HCT116 (cell line): ENCODE results near the gene ACAN. TPM values are rescaled to one million over a fixed set of nuclear protein-coding genes. Genes with fewer than 3 reads are reported as not detected.

Source experiments
- ATAC-seq: fragments of 200-7000 bp; cut with Tn5 transposase; 2 replicates; pipeline ENCODE4 v1.9.1; 2020; ENCODE audit warnings: mild to moderate bottlenecking, moderate library complexity
- BruUV-seq: library from RNA; stranded (reverse); fragments of 400-500 nt; replicated peaks from 2 replicates; lab custom pipeline; 2021; lab: Mats Ljungman, UMichigan
- CTCF ChIA-PET: fragments of 300-600 bp; sonication (Branson Sonifier 250); formaldehyde crosslinking; loops from one replicate; lab custom pipeline; 2021; ENCODE audit warnings: antibody characterized with exemption; lab: Charles Lee
- POLR2A ChIA-PET: fragments of 300-600, 350-600 bp; sonication (Branson Sonifier 250); formaldehyde crosslinking; loops from one replicate; lab custom pipeline; 2021; ENCODE audit warnings: antibody characterized with exemption; lab: Charles Lee
- RAD21 ChIA-PET, 2 experiments: fragments of 300-600 bp; sonication (Branson Sonifier 250); formaldehyde crosslinking; loops; one replicate each; lab custom pipeline; 2023; ENCODE audit warnings: low total read pairs in 2 of 2; ENCODE audit not compliant: uncharacterized antibody in 2 of 2, unreplicated experiment in 2 of 2, low non-redundant PET in 1 of 2; lab: Charles Lee
- DNase-seq: peaks from one replicate; pipeline ENCODE4 v3.0.0-alpha.2; 2010; ENCODE audit warnings: low read depth, low spot score
- H2AFZ ChIP-seq: fragments of 200-600 bp; shearing (Covaris generic), sonication (generic); 2 replicates; pipeline ENCODE4 v1.6.1; 2017; ENCODE audit warnings: low read depth, mixed run types, mixed read lengths, antibody characterized with exemption, low read length; ENCODE audit not compliant: poor library complexity, severe bottlenecking
- H3K27ac ChIP-seq: 2 replicates; pipeline ENCODE4 v1.5.1; 2012; ENCODE audit warnings: low read depth, low read length
- H3K27me3 ChIP-seq: fragments of 200-600 bp; sonication (generic); 2 replicates; pipeline ENCODE4 v1.6.1; 2016; ENCODE audit warnings: mixed run types, low read length, mixed read lengths; ENCODE audit not compliant: insufficient read depth
- H3K36me3 ChIP-seq, 2 experiments: fragments of 200-500 bp in 1 of 2; fragments of 200-600 bp in 1 of 2; sonication (Bioruptor generic) in 1 of 2; sonication (generic) in 1 of 2; 2 replicates each; pipeline versions ENCODE4 v1.5.1 to v1.6.1; 2014 to 2016; ENCODE audit warnings: low read length in 2 of 2, inconsistent platforms in 1 of 2, mixed read lengths in 1 of 2, mixed run types in 1 of 2; ENCODE audit not compliant: insufficient read depth in 2 of 2, control insufficient read depth in 1 of 2
- H3K4me1 ChIP-seq, 2 experiments: fragments of 200-600 bp in 1 of 2; sonication (generic) in 1 of 2; 2 replicates each; pipeline versions ENCODE4 v1.5.1 to v1.6.1; 2012 to 2017; ENCODE audit warnings: low read length in 2 of 2, inconsistent platforms in 1 of 2, mild to moderate bottlenecking in 1 of 2, mixed read lengths in 1 of 2, mixed run types in 1 of 2, moderate library complexity in 1 of 2; ENCODE audit not compliant: insufficient read depth in 2 of 2, control insufficient read depth in 1 of 2
- H3K4me2 ChIP-seq: fragments of 200-600 bp; sonication (generic); 2 replicates; pipeline ENCODE4 v1.6.1; 2017; ENCODE audit warnings: mixed run types, low read length, mixed read lengths
- H3K4me3 ChIP-seq, 2 experiments: fragments of 200-600 bp in 1 of 2; sonication (generic) in 1 of 2; replicated peaks in 1 of 2; 2 replicates each; pipeline ENCODE4 v1.5.1; 2011 to 2016; ENCODE audit warnings: low read length in 2 of 2, control low read depth in 1 of 2, low read depth in 1 of 2, mild to moderate bottlenecking in 1 of 2, mixed read lengths in 1 of 2, mixed run types in 1 of 2
- H3K79me2 ChIP-seq: fragments of 200-600 bp; sonication (generic); 2 replicates; pipeline ENCODE4 v1.6.1; 2017; ENCODE audit warnings: mild to moderate bottlenecking, mixed run types, low read length, moderate library complexity, mixed read lengths; ENCODE audit not compliant: insufficient read depth
- H3K9ac ChIP-seq: fragments of 200-600 bp; sonication (generic); 2 replicates; pipeline ENCODE4 v1.6.1; 2016; ENCODE audit warnings: low read length, mixed read lengths
- H3K9me2 ChIP-seq: fragments of 200-600 bp; sonication (generic), shearing (Covaris generic); 2 replicates; pipeline ENCODE4 v1.6.1; 2017; ENCODE audit warnings: mixed run types, mild to moderate bottlenecking, moderate library complexity; ENCODE audit not compliant: insufficient read depth
- H3K9me3 ChIP-seq, 2 experiments: fragments of 200-500 bp in 1 of 2; fragments of 200-600 bp in 1 of 2; sonication (Bioruptor generic) in 1 of 2; sonication (generic) in 1 of 2; 2 replicates each; pipeline ENCODE4 v1.6.1; 2014 to 2017; ENCODE audit warnings: low read length in 2 of 2, mixed read lengths in 2 of 2, inconsistent platforms in 1 of 2, low read depth in 1 of 2, mild to moderate bottlenecking in 1 of 2, mixed run types in 1 of 2, moderate library complexity in 1 of 2; ENCODE audit not compliant: control insufficient read depth in 1 of 2, insufficient read depth in 1 of 2
- H4K20me1 ChIP-seq: fragments of 200-600 bp; sonication (generic), shearing (Covaris generic); 2 replicates; pipeline ENCODE4 v1.6.1; 2017; ENCODE audit warnings: mixed run types, mild to moderate bottlenecking, moderate library complexity; ENCODE audit not compliant: insufficient read depth
- ATF3 ChIP-seq: IDR thresholded peaks from 2 replicates; pipeline ENCODE4 v1.6.1; 2012
- CEBPB ChIP-seq: IDR thresholded peaks from 2 replicates; pipeline ENCODE4 v1.6.1; 2012; ENCODE audit warnings: low read depth
- EZH2phosphoT487 ChIP-seq: fragments of 200-600 bp; IDR thresholded peaks from 2 replicates; pipeline ENCODE4 v1.6.1; 2018; ENCODE audit warnings: antibody characterized with exemption, borderline replicate concordance
- FOSL1 ChIP-seq: IDR thresholded peaks from 2 replicates; pipeline ENCODE4 v1.6.1; 2012; ENCODE audit warnings: low read depth
- JUND ChIP-seq: IDR thresholded peaks from 2 replicates; pipeline ENCODE4 v1.6.1; 2012
- MAX ChIP-seq: IDR thresholded peaks from 2 replicates; pipeline ENCODE4 v1.6.1; 2012
- POLR2AphosphoS5 ChIP-seq: IDR thresholded peaks from 2 replicates; pipeline ENCODE4 v1.6.1; 2011; ENCODE audit warnings: mild to moderate bottlenecking, low read depth, low read length, moderate library complexity
- RAD21 ChIP-seq: IDR thresholded peaks from 2 replicates; pipeline ENCODE4 v1.6.1; 2012; ENCODE audit warnings: low read depth, mild to moderate bottlenecking
- REST ChIP-seq: IDR thresholded peaks from 2 replicates; pipeline ENCODE4 v1.6.1; 2012; ENCODE audit warnings: low read depth
- SP1 ChIP-seq: IDR thresholded peaks from 2 replicates; pipeline ENCODE4 v1.6.1; 2012; ENCODE audit warnings: low read depth
- SRF ChIP-seq: IDR thresholded peaks from 2 replicates; pipeline ENCODE4 v1.6.1; 2012; ENCODE audit warnings: low read depth
- TCF7L2 ChIP-seq: IDR thresholded peaks from 2 replicates; pipeline ENCODE4 v1.7.0; 2011; ENCODE audit warnings: borderline replicate concordance, inconsistent platforms; ENCODE audit not compliant: insufficient read depth, insufficient read length; ENCODE audit errors: extremely low read depth
- ZBTB33 ChIP-seq: IDR thresholded peaks from 2 replicates; pipeline ENCODE4 v1.6.1; 2011; ENCODE audit warnings: mild to moderate bottlenecking, low read length, moderate library complexity; ENCODE audit not compliant: insufficient replicate concordance; ENCODE audit errors: extremely low read depth
- ZFX ChIP-seq: fragments of 450-650 bp; IDR thresholded peaks from 2 replicates; pipeline ENCODE4 v1.6.1; 2017
- ZNF274 ChIP-seq: fragments of 200-500 bp; sonication (Bioruptor generic); IDR thresholded peaks from 2 replicates; pipeline ENCODE4 v1.6.1; 2014; ENCODE audit warnings: mild to moderate bottlenecking, low read depth, low read length, inconsistent platforms
- intact Hi-C: fragments of 100-400 bp; cut with micrococcal nuclease; formaldehyde crosslinking; loops from 2 replicates; pipeline ENCODE4 v1.10.0; 2022
- total RNA-seq: library from RNA; stranded (reverse); gene quantifications from one replicate; pipeline ENCODE4 v1.2.1, GENCODE V29; 2021; ENCODE audit not compliant: unreplicated experiment

The ACAN gene
- total RNA-seq, 1 experiment from 2014 or later = not detected

GRCh38 chr15:88842156-88842555 lies 38.9 kb downstream of the ACAN start (continued):
- TF ChIP-seq REST = no peak
- TF ChIP-seq SRF = no peak

GRCh38 chr15:88843334-88843733 lies 40.1 kb downstream of the ACAN start:
- Histone ChIP-seq H3K79me2 (no peaks in the 10 kb centered on the region), H3K9ac (no peak overlapping the region), H4K20me1 (no peaks in the 10 kb centered on the region), H3K4me3 (no peak overlapping the region), H3K36me3 (no peaks in the 10 kb centered on the region), H3K27ac (no peak overlapping the region), H2AFZ (no peak overlapping the region), H3K4me1 (no peaks in the 10 kb centered on the region), H3K4me2 (no peak overlapping the region), H3K9me2 (no peaks in the 10 kb centered on the region), H3K27me3 (no peaks in the 10 kb centered on the region), H3K9me3 (no peaks in the 10 kb centered on the region)
- no peak for DNase-seq
- no peak for ATAC-seq
- ChIA-PET RAD21 (no interaction called here), CTCF (no interaction called here), POLR2A (no interaction called here)
- TF ChIP-seq SP1 (no peak), TCF7L2 (no peak), ZBTB33 (no peak), FOSL1 (no peak), MAX (no peak), JUND (no peak), ATF3 (no peak), EZH2phosphoT487 (no peak), RAD21 (no peak), REST (no peak), ZFX (no peak), ZNF274 (no peak), CEBPB (no peak), POLR2AphosphoS5 (no peak), SRF (no peak)
- no TSS peak for BruUV-seq
- intact Hi-C loops = no loop called here
